Measurements from ENCODE around the gene ARID2. TPM values are rescaled to one million over a fixed set of nuclear protein-coding genes. Genes with fewer than 3 reads are reported as not detected.

The ARID2 gene
- total and polyA plus RNA-seq, 2 of the 13 experiments (the other 11 are each of a cell fraction or from before 2014, with no cell fraction given), result 15.9 to 22.2 TPM

GRCh38 chr12:45760333-45760732 is 30.8 kb downstream of the ARID2 start (continued):
- TF ChIP-seq ZNF704 (CRISPR knock-in tag; IDR thresholded peaks at IDR 0.05; ENCODE audit: borderline replicate concordance) (no peak), SSRP1 (CRISPR knock-in tag; IDR thresholded peaks at IDR 0.05) (no peak), ATF2 (CRISPR knock-in tag; IDR thresholded peaks at IDR 0.05) (no peak), HOXA5 (CRISPR knock-in tag; IDR thresholded peaks at IDR 0.05) (no peak)

GRCh38 chr12:45762185-45763110 is 32.9 kb downstream of the ARID2 start:
- CTCF ChIA-PET (ENCODE audit: low intra/inter-chr PET ratio, low total read pairs), result no interaction called here
- no peak overlapping the region for H3K9ac ChIP-seq (ENCODE audit: insufficient read depth, low read depth, low read length)
- no TSS peak for BruUV-seq (replicated peaks)
- no peak overlapping the region for H3K4me2 ChIP-seq (ENCODE audit: low read depth, low read length)
- H3K4me1 ChIP-seq (ENCODE audit: insufficient read depth, low read length), result peaks cover 18% of the 10 kb centered on the region
- DNase-seq (ENCODE audit: low spot score), result peak; percentile 28
- H3K79me2 ChIP-seq (ENCODE audit: insufficient read depth, low read length), result peaks cover 63% of the 10 kb centered on the region
- H3K27ac ChIP-seq (ENCODE audit: extremely low read length, insufficient read depth, low read length), result peak overlapping the region; percentile 61
- no peaks in the 10 kb centered on the region for H3K36me3 ChIP-seq (replicated peaks in 1 of 2; ENCODE audit: control insufficient read depth in 1 of 2, insufficient read depth in 2 of 2, low read length in 2 of 2)
- no peak overlapping the region for H2AFZ ChIP-seq (ENCODE audit: low read length)
- 73% methylated on average over 3 of the region's 3 CpGs for WGBS (ENCODE audit: low lambda C conversion rate)
- POLR2A ChIA-PET, result interaction anchor here (1.0 to 1.2 kb wide), 2 partner anchors 34 to 36 kb away, joined by 3 to 6 read pairs; no protein-coding TSS in a partner anchor
- H3K27me3 ChIP-seq (ENCODE audit: control insufficient read depth in 1 of 2, insufficient read depth in 2 of 2, low read length in 2 of 2), result no peaks in the 10 kb centered on the region
- peak; percentile 80 for ATAC-seq
- no peak for FAIRE-seq
- no peak overlapping the region for H3K4me3 ChIP-seq (replicated peaks in 1 of 3; ENCODE audit: insufficient read depth in 1 of 3, low read depth in 2 of 3, low read length in 3 of 3)
- H4K20me1 ChIP-seq (ENCODE audit: insufficient read depth, low read length), result peaks cover 14% of the 10 kb centered on the region
- intact Hi-C loops (cut with micrococcal nuclease; ENCODE audit: unreplicated experiment) (loop anchor here (10.0 kb wide), 2 partner anchors 72 to 232 kb away; partner anchors contain the start of gene SCAF11), in situ Hi-C loops (cut with HindIII; ENCODE audit: extremely low pct_ligation_motif_present, low pct_unique_long_range_greater_than_20kb) (no loop called here)
- TF ChIP-seq ARID3A (IDR thresholded peaks at IDR 0.05; ENCODE audit: low read depth, low read length) (0 out of 2 replicates have a peak, but pooled peaks have one; percentile 10), SATB2 (CRISPR knock-in tag; IDR thresholded peaks at IDR 0.05) (no peak), STAG1 (CRISPR knock-in tag; IDR thresholded peaks at IDR 0.05) (peak; percentile 57), CTCF (CRISPR knock-in tag; IDR thresholded peaks at IDR 0.05) (peak; percentile 61)
- no peaks in the 10 kb centered on the region for H3K9me3 ChIP-seq (ENCODE audit: low read length)

Data from HepG2 (cell line).